Kidney (tissue), 14 donors: ENCODE measurements around the gene MAD1L1. TPM values are rescaled to one million over a fixed set of nuclear protein-coding genes. Genes with fewer than 3 reads are reported as not detected.

Source experiments
- DNase-seq, 5 donors: peaks; one replicate each; pipeline ENCODE4 v3.0.0-alpha.2; 2013 to 2020
- FAIRE-seq: peaks from 2 replicates; lab custom pipeline; 2012; peaks lifted over from hg19 to GRCh38; lab: Jason Lieb, UNC
- H3K27ac ChIP-seq, 2 donors: one replicate each; pipeline ENCODE4 v1.7.0; 2013; ENCODE audit warnings: low read depth in 2 of 2, low read length in 2 of 2, inconsistent platforms in 1 of 2
- H3K27me3 ChIP-seq: one replicate; pipeline ENCODE4 v1.7.1; 2013; ENCODE audit warnings: low read length, inconsistent platforms; ENCODE audit not compliant: control insufficient read depth, insufficient read depth
- H3K36me3 ChIP-seq, 3 donors: one replicate each; pipeline versions ENCODE4 v1.7.0 to v1.7.1; 2013; ENCODE audit warnings: low read length in 3 of 3, control low read depth in 1 of 3, inconsistent platforms in 1 of 3; ENCODE audit not compliant: insufficient read depth in 3 of 3, control insufficient read depth in 2 of 3
- H3K4me1 ChIP-seq, 3 donors: one replicate each; pipeline versions ENCODE4 v1.7.0 to v1.7.1; 2013; ENCODE audit warnings: low read length in 3 of 3, inconsistent platforms in 1 of 3, low read depth in 1 of 3; ENCODE audit not compliant: control insufficient read depth in 2 of 3, insufficient read depth in 2 of 3
- H3K4me3 ChIP-seq, 3 donors: one replicate each; pipeline versions ENCODE4 v1.7.0 to v1.8.1; 2013; ENCODE audit warnings: low read length in 3 of 3, control low read depth in 1 of 3, inconsistent platforms in 1 of 3
- H3K9ac ChIP-seq, 3 donors: one replicate each; pipeline versions ENCODE4 v1.7.0 to v1.7.1; 2013; ENCODE audit warnings: low read length in 3 of 3, control low read depth in 1 of 3, inconsistent platforms in 1 of 3
- H3K9me3 ChIP-seq, 3 donors: one replicate each; pipeline versions ENCODE4 v1.7.0 to v1.7.1; 2013; ENCODE audit warnings: low read length in 3 of 3, control low read depth in 1 of 3, inconsistent platforms in 1 of 3; ENCODE audit not compliant: control insufficient read depth in 2 of 3, insufficient read depth in 1 of 3
- CTCF ChIP-seq: IDR thresholded peaks from 3 replicates; pipeline ENCODE4 v1.5.1; 2012; ENCODE audit warnings: mild to moderate bottlenecking, moderate library complexity, borderline replicate concordance; ENCODE audit not compliant: insufficient read depth; ENCODE audit errors: extremely low read depth
- intact Hi-C: fragments of 100-400 bp; cut with DNase I; formaldehyde crosslinking; loops from one replicate; pipeline ENCODE4 v1.11.1; 2022
- polyA plus RNA-seq: library from polyadenylated mRNA; stranded (reverse); fragments of 350-450 nt; fragmentation: Illumina TruSeq; extraction: RNeasy Lipid Tissue Mini Kit (QIAGEN cat#74804); gene quantifications from one replicate; pipeline ENCODE4 v1.2.3, GENCODE V29; 2014; ENCODE audit warnings: low read depth, low replicate concordance; ENCODE audit not compliant: insufficient read depth
- total RNA-seq: library from RNA; stranded (reverse); fragmentation: NEBNext Ultra II Directional; extraction: Animal tissue kit (Norgen Biotek cat#: 25700); gene quantifications from one replicate; pipeline ENCODE4 v1.2.1, GENCODE V29; 2021
- donor health status: control.
- donor health status: control.
- donor health status: control.
- donor health status: control.
- donor health status: control.
- donor health status: DM: yes; HTN: yes; CAD: no.
- donor health status: Normal renal cell carcinoma (clear cell type).

MAD1L1 gene
- total and polyA plus RNA-seq, 2 donors from 2014 or later = 33.2 to 45.2 TPM

GRCh38 chr7:2148189-2148588, 84.6 kb downstream of the MAD1L1 start:
- H3K4me1 ChIP-seq = no peaks in the 10 kb centered on the region
- no peak overlapping the region for H3K27ac ChIP-seq
- DNase-seq = no peak
- no peak overlapping the region for H3K4me3 ChIP-seq
- FAIRE-seq = no peak
- intact Hi-C loops = no loop called here
- H3K27me3 ChIP-seq = no peaks in the 10 kb centered on the region
- H3K36me3 ChIP-seq = peaks cover 0 to 6% (median 5%) of the 10 kb centered on the region in 3 donors
- H3K9ac ChIP-seq = no peak overlapping the region
- no peak for TF ChIP-seq CTCF
- H3K9me3 ChIP-seq = no peaks in the 10 kb centered on the region

- no peak for TF ChIP-seq CTCF
- Histone ChIP-seq H3K9ac (no peak overlapping the region), H3K27me3 (no peaks in the 10 kb centered on the region), H3K36me3 (peaks cover 0 to 6% (median 5%) of the 10 kb centered on the region in 3 donors), H3K4me3 (no peak overlapping the region), H3K9me3 (no peaks in the 10 kb centered on the region), H3K27ac (no peak overlapping the region), H3K4me1 (no peaks in the 10 kb centered on the region)
- DNase-seq = no peak
- intact Hi-C loops = no loop called here
- FAIRE-seq = no peak
Observed at GRCh38 chr7:2146676-2147472, 85.9 kb downstream of the MAD1L1 start.

- Histone ChIP-seq H3K9me3 (no peaks in the 10 kb centered on the region), H3K27me3 (no peaks in the 10 kb centered on the region), H3K4me1 (no peaks in the 10 kb centered on the region), H3K9ac (no peak overlapping the region), H3K36me3 (peaks cover 0 to 6% (median 5%) of the 10 kb centered on the region in 3 donors), H3K4me3 (no peak overlapping the region), H3K27ac (no peak overlapping the region)
- TF ChIP-seq CTCF = no peak
- intact Hi-C loops = no loop called here
- no peak for FAIRE-seq
- DNase-seq = no peak
Observed at GRCh38 chr7:2145835-2146580, 86.7 kb downstream of the MAD1L1 start.
